Renal cortex interstitium (tissue), 11 donors: ENCODE measurements around the gene FAM83G. TPM values are rescaled to one million over a fixed set of nuclear protein-coding genes. Genes with fewer than 3 reads are reported as not detected.
A peak's percentile ranks its signal among the peaks of the same experiment; 100 is the strongest.

Experiments
- DNase-seq, 11 donors: peaks; one replicate each; pipeline ENCODE4 v3.0.0-alpha.2; 2013; ENCODE audit warnings: low read depth in 9 of 11, low spot score in 4 of 11; ENCODE audit errors: extremely low read depth in 1 of 11
- polyA plus RNA-seq, 3 donors: library from polyadenylated mRNA; unstranded; fragments of 120-200 nt; gene quantifications; one replicate each; pipeline ENCODE4 v1.2.1, GENCODE V29; 2013; ENCODE audit not compliant: insufficient read length in 3 of 3

Gene FAM83G
- polyA plus RNA-seq, 3 donors, result 5.2 to 9.7 (median 7.4) TPM

- peak in 3 of 11 donors; percentile 29 to 62 (median 41) for DNase-seq
Observed at GRCh38 chr17:18980682-18981334, 23.8 kb downstream of the FAM83G start.

GRCh38 chr17:18978655-18979054 lies 25.9 kb downstream of the FAM83G start:
- no peak for DNase-seq

- no peak for DNase-seq
Observed at GRCh38 chr17:18978050-18978449, 26.5 kb downstream of the FAM83G start.

- DNase-seq, result no peak
Observed at GRCh38 chr17:18977646-18978045, 26.9 kb downstream of the FAM83G start.

- DNase-seq, result no peak
Observed at GRCh38 chr17:18977021-18977420, 27.5 kb downstream of the FAM83G start.

GRCh38 chr17:18976201-18976600 lies 28.4 kb downstream of the FAM83G start:
- DNase-seq, result no peak

GRCh38 chr17:18975597-18975996 lies 29.0 kb downstream of the FAM83G start:
- no peak for DNase-seq

- DNase-seq, result no peak
Observed at GRCh38 chr17:18974407-18975149, 30.0 kb downstream of the FAM83G start.

GRCh38 chr17:18971801-18972200 lies 32.8 kb downstream of the FAM83G start:
- DNase-seq, result no peak

GRCh38 chr17:18970582-18971480 lies 33.7 kb downstream of the FAM83G start:
- DNase-seq, result no peak

GRCh38 chr17:18968945-18969887 lies 35.3 kb downstream of the FAM83G start:
- no peak for DNase-seq

- DNase-seq, result no peak
Observed at GRCh38 chr17:18968345-18968744, 36.2 kb downstream of the FAM83G start.

GRCh38 chr17:18967916-18968315 lies 36.6 kb downstream of the FAM83G start:
- no peak for DNase-seq

GRCh38 chr17:18966831-18967624 lies 37.5 kb downstream of the FAM83G start:
- peak in 1 of 11 donors; percentile 63 for DNase-seq

- no peak for DNase-seq
Observed at GRCh38 chr17:18965530-18966236, 38.9 kb downstream of the FAM83G start.

- DNase-seq, result no peak
Observed at GRCh38 chr17:18964550-18964949, 40.0 kb downstream of the FAM83G start.

- no peak for DNase-seq
Observed at GRCh38 chr17:18964018-18964351, 40.6 kb downstream of the FAM83G start.
